GM19351 (cell line): Measurements from ENCODE around the gene PSMC5.
A peak's percentile ranks its signal among the peaks of the same experiment; 100 is the strongest.
"Not testable (repeated sequence)": the region's sequence is repeated elsewhere in the genome, so short reads cannot be mapped to it uniquely, and the experiment has no call there.

ENCODE experiments used
- ATAC-seq: cut with Tn5 transposase; IDR thresholded peaks from one replicate; pipeline ENCODE4 v1.9.1; 2021; ENCODE audit warnings: mild to moderate bottlenecking, moderate library complexity; ENCODE audit not compliant: unreplicated experiment

The PSMC5 gene

DNA sequence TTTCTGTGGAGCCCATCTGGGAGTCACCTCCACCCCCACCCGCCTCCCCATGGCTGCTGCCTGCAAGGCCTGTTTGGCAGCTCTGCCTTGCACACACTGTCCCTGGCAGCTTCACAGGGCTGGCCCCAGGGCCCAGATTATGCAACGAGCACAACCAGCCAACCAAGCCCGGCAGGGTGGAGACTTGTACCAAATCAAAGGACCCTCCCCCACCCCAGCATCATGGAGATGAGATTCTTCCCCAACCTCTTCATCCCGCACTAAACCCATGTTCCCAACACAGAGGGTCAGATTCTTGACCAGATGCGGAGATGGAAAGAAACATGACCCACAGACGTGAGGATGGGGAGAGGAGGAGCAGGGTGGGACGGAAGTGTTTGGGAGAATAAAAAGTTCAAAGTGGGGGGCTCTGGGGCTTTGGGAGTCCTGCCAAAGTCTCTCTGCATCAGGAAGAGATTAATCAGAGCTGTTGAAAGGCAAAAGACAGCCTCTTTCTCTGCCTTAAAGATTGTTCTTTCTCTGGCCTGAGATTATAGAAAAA is 11.5 kb downstream of the PSMC5 start:
- ATAC-seq = no peak

DNA sequence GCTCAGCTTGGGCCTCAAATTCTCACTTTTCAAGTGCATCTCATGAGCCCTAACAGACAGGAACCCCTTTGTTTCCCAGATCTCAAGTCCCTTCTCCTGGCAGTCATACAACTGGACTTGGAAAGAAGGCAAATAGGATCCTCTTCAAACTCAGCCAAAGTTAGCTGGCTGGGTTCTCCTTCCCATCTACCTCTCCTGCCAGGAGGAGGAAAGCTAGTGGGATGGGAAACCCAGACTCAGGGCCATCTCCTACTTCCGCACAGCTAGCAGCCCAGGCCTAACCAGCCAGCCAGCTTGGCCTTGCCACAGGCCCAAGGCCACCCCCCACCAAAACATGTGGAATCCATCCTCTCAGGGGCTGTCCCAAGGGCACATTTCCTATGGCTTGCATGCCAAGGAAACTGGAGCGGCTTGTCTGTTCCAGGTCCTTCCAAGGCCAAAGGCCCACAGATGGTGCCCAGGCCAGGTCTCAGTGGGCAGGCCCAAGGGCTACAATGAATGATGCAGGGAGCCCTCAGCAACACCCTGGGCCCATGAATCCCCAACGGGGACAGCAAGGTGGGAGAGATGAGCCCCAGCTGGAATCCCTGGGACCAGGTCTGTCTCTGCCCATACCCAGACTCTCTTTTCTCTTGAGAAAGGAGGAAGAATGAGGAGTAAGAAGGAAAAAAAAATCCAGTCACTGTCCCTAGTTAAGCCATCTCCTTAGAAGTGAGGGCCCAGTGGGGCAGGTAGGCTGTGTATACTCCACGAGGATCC is 13.5 kb downstream of the PSMC5 start:
- ATAC-seq = no peak

DNA sequence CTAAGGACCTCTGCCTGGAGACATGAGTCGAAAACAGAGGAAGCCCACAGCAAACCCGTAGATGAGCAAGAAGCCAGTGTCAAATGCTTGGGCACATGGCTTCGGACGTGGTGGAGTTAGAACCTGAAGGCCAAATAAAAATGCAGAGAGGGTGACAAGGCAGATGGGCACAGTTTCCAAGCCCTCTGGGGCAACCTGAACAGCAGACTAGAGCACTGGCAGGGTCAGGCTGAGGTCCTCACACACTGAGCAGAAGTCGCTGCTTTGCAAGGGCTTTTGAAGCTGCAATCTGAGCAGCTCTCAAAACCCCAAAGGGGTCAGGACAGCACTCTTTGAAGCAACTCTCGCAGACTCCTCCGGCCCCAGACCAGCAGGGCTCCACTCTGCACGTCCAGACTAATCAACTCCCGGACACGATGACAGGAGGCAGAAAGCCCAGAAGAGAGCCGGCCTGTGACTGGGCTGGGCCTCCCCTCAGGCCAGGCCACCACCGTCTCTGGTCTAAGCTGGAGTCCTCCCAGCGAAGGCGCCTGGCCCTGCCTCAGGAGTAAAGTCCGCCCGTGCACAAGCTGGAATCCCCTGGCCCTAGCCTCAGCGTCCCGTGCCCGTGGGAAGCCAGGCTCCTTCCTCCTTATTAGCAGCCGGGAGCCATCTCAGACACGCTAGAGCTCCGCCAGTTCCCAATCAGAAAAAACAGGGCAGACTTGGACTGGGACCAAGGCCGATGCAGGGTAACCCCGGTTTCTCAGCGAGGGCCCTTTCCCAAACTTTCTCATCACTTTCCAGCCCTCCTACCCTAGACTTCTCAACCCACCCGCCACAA is 14.3 kb downstream of the PSMC5 start:
- ATAC-seq = no peak

DNA sequence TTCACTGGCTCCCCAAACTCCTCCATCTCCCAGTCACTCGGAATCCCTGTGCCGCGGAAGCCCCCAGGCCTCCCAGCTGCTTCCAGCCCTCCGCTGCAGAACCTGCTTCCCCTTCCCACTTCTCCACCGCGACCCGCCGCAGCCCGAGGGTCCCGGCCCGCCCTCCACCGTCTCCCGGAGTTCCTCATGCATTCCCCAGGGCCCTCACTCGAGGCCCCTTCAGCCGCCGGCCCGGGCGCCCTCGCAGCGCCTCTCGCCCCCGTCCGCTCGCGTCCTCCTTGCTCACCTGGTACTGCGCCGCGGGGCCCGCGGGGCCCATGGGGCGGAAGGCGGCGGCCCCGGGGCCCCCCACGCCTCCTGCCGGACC is 14.9 kb downstream of the PSMC5 start:
- peak; percentile 30 for ATAC-seq

DNA sequence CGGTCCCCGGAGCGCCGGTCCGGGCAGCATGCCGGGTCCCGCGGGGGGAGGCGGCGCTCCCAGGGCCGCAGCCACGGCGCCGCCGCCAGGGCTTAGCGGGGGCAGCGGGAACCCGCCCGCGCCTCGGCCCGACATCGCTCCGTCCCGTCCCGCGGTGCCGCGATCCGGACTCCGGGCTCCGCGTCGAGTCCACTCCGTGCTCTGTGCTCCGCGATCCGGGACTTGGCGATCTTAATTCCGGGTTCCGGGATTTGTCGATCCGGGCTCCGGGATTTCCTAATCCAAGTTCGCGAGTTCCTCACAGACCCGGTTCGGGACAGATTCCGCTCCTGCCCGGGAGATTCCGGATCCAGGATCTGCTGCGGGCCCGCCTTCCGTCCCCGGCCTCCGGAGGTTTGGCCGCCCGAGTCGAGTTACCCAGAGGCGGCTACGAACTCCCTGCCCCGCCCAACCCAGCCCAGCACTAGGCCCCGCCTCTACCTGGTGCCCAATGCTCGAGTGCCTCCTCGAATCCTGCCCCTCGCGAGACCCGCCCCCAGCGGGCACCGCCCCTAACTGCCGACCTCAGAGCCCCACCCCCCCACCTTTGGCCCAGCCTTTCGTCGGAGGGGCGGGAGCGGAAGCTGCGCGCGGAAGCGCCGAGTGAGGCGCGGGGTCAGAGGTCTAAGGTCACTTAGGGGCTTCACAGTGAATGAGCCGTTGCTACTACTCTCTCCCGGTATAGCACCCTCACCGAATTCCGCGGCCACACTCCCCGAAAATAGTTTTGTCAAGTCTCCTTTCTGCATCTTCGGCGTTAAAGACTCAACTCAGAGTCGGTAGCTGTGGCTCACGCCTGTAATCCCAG is 15.5 kb downstream of the PSMC5 start, which contains the start of gene SMARCD2:
SMARCD2 (minus strand) TSS at position 146 of the 847 bp plus-strand sequence; CDS start at position 135, 11 bp downstream.
- peak; percentile 73 for ATAC-seq

DNA sequence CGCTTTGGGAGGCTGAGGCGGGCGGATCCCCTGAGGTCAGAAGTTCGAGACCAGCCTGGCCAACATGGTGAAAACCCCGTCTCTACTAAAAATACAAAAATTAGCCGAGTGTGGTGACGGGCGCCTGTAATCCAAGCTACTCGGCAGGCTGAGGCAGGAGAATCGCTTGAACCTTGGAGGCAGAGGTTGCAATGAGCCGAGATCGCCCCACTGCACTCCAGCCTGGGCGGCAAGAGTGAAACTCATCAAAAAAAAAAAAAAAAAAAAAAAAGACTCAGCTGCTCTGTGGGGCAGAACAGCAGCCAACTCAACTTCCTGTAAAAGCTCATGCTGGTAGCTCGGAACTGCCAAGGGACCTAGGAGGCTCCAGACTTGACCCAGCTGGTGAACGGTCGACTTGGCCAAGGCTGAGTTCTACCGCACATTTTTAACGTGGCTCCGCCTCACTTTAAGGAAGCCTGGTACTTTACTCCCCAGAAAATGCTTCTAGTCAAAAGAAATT is 16.2 kb downstream of the PSMC5 start:
- ATAC-seq = not testable (repeated sequence)

DNA sequence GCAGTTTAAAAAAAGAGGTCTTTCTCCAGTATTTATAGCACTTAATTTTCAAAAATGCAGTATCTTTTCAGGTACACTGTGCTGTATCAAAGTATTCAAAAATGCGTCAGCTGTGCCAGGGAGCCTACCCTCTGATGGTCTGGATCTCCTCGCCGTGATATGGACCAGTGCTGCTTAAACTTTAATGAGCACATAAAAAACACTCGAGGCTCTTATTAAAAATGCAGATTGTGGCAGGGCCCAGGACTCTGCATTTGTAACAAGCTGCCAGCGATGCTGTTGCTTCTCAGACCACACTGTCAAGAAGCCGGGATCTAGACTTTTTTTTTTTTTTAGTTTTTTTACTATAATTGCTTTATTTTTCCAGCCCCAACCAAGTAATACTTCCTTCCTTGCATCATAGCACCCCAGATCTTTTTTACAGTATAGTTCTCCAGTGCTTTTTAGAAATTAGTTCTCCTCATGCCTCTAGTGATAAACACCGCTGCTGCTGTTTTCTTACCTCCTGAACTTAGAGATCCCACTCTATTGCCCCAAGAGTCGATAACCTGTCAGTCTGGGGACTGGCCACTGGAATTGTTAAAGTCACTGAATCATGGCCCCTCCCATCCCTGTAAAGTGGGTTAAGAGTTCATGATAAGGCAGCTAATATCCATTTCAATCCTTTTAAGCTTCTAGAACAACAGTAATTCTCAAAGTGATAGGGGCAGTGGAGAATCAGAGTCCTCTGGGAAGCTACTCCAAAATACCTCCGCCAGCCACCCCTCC is 16.9 kb downstream of the PSMC5 start:
- no peak for ATAC-seq

DNA sequence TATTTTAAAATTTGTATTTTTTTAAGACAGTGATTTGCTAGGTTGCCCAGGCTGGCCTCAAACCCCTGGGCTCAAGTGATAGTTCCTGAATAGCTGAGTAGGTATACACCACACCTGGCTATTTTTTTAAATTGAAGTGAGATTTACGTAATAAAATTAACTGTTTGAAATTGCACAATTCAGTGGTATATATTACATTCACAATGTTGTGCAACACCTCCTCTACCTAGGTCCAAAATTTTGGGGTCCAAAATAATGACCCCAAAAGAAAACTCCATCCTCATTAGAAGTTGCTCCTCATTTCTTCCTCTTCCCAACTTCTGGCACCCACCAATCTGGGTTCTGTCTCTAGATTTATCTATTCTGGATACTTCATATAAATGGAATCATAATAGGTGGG is 18.3 kb downstream of the PSMC5 start:
- no peak for ATAC-seq

DNA sequence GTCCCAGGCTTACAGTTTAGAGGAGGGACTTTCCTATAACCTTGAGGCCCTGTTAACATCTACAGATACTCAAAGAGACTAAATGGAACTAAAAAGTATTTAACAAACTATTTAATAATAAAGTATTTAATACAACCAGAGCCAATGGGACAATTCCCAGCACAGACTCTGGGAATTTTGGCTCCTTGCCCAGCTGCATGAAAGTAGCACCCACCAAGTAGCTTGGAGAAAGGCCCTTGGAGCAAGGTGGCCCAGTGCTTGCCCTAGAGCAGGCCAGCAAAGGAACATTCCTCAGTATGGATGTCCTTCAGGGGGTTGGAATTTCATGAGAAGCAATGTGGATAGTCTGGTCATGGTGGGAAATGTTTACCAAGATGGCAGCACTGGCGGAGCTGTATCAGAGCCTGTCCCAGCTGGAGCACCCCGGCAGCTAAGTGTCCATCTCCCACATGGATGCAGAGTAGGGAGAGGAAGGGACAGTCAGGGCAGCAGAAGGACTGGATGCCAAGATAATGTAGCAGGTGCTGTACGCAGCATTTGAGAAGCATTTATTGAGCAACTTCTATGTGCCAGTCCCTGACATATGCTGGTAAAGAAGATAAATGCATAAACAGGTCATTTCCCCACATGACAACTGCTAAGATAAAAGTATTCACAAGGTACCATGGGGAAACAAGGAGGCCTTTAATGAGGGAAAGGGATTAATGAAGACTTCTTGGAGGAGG is 20.5 kb downstream of the PSMC5 start:
- ATAC-seq = no peak

DNA sequence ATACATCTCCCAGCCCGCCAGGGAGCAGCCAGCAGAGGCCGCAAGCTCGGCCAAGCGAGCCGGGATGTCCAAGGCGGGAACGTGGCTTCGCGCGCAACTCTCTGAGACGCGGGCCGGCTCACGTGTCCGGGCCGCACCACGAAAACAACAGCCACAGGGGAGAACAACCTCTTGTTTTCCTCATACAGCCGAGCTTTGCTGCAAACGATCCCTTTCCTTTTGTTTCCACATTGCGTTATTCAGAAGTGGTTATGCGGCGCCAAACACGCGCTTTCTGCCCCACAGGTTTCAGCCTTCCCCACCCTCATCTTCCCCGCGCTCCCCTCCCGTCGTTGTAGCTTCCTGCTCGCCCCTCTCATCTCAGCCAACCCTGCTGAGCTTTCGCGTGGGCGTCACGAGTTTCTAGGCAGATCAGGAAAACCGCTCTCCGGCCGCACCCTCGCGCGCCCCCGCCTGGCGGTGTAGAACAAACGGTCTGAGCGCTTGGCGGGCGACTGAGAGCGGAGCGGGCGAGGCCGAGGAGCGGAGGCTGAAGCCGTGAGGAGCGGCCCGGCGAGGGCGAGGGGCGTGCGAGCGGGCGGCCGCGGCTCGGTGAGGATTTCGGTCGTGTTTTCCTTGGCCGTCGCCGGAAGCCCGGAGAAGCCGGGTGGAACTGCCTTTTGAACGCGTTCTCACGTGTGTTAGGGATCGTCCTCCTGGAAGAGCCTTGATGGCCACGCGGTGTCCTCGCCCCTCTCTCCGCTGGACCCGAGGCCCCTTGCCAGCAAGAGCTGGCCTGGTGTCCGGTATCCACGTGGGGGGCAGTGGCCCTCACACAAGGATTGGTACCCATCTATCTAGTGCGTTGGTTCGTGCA is 21.8 kb downstream of the PSMC5 start:
- ATAC-seq = peak; percentile 83

DNA sequence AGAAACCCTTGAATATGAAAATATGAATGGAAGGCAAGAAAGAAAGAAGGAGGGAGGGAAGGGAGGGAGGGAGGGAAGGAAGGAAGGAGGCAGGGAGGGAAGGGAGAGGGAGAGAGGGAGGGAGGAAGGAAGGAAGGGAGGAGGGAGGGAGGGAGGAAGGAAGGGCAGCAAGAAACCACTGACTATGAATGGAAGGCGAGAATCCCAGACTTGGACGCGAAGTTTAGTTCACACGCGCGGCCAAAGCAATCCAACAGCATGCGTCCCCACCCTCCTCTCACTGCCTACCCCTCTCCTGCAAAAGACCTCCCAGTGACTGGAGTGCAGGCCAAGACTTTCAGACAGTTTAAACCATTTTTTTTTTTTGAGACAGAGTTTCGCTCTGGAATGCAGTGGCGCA is 23.2 kb downstream of the PSMC5 start:
- no peak for ATAC-seq

DNA sequence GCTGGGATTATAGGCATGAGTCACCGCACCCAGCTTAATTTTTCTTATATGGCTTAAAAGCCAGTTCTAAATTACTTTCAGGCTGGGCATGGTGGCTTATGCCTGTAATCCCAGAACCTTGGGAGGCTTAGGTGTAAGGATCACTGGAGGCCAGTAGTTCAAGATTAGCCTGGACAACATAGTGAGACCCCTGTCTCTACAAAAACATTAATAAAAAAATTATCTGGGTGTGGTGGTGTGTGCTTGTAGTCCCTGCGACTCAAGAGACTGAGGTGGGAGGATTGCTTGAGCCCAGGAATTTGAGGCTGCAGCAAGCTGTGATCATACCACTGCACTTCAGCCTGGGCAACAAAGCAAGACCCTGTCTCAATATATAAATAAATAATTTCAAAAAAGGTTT is 26.0 kb downstream of the PSMC5 start:
- no peak for ATAC-seq

DNA sequence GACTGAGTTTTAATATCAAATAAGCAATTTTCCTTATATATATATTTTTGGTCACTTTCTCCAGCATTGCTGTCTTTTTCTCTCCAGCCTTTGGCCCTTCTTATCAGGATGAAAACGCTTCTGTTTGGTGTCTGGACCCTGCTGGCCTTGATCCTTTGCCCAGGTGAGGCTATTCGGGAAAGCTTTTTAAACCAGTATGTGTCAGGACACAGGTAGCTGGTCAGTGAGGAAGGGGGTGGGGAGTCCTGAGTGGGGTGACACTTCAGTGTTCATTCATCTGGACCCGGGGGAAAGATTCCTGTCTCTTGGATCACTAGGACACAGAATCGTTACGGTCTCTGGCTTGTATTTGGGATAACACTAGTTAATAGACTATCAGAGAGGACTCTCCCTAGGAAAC is 27.5 kb downstream of the PSMC5 start:
- no peak for ATAC-seq

DNA sequence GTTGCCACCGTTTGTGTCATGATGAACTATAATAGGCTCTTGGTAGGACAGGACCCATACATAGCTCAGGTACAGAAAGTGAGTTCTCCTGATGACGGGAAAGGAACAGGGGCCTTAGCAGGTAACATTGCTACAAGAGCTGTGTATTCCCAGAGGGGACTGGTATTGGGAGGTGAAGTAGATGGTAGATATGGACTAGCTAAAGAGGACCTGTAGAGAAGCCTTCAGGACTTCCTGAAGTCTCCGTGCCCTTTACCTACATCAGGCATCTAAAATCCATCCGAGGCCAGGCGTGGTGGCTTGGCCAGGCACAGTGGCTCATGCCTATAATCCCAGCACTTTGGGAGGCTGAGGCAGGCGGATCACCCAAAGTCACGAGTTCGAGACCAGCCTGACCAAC is 28.0 kb downstream of the PSMC5 start:
- no peak for ATAC-seq

DNA sequence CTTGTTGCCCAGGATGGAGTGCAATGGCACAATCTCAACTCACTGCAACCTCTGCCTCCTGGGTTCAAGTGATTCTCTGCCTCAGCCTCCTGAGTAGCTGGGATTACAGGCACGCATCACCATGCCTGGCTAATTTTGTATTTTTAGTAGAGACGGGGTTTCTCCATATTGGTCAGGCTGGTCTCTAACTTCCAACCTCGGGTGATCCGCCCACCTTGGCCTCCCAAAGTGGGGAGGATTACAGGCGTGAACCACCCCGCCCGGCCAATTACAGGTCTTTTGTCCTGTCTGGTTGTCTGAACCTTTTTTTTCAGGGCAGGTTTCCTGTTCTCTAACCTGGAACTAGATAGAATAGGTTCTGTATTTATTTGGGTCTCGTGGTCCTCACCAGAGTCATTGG is 29.2 kb downstream of the PSMC5 start:
- ATAC-seq = not testable (repeated sequence)

DNA sequence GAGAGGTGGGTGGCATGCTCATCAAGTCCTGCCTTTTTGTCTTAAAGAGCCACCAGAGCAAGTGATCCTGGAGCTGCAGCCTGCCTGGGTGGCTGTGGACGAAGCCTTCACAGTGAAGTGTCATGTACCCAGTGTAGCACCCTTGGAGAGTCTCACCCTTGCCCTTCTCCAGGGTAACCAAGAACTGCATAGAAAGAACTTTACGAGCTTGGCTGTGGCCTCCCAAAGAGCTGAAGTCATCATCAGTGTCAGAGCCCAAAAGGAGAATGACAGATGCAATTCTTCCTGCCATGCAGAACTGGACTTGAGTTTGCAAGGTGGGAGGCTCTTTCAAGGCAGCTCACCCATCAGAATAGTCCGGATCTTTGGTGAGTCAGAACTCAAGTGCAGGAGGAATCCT is 32.0 kb downstream of the PSMC5 start:
- no peak for ATAC-seq

DNA sequence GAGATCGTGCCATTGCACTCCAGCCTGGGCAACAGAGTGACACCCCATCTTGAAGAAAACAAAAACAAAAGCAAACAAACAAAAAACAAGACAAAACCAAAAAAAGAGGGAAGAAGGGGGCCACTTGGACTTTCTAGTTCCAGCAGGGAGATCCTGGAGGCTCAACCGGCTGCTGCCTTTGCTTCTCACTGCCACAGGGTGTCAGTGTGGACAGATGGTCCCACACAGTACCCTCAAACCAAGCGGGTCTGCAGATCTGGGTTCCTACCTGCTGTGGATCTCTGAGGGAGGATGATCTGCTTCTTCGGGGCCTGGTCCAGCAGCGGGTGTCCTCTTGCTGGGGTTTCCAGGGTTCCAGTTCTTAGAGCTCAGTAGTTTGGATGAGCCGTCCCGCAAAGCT is 39.4 kb downstream of the PSMC5 start:
- not testable (repeated sequence) for ATAC-seq

DNA sequence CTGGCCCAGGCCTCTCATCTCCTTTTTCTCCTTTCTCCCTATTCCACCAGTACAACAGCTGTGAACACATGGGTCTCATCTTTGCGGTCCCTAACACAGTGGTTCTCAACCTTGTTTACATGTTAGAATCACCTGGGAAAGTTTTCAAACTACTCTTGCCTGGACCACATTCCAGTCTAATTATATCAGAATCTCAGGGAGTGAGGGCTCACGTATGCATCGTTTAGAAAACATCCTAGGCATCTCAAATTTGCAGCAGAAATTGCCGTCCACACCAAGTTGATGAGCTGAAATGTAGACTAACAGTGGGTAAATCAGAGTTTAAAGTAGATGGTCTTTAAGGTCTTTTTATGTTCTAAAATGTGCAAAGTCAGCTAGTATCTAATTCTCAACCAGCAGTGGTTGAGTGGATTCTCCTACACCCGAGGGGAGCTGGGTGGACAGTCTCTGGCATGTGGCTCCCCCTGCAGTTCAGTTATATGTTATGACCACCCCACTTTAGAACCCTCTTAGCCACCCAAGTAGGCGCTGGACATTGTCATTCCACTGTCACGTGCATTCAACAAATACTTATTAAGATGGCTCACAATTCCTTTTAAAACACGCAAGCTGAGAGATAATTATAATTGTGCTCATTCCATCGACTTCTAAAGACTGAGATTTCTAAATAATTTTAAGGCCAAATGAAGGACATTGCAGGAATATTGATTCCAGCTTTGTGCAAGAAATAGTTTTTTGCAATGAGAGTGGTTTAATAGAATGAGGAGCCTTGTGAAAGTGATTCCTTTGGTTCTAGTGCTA is 42.5 kb downstream of the PSMC5 start:
- not testable (repeated sequence) for ATAC-seq
